Smooth muscle cell of the brain vasculature (primary cell): ENCODE data around the gene WDFY1.

ENCODE experiments used
- DNase-seq: peaks from one replicate; pipeline ENCODE4 v3.0.0-alpha.2; 2012; ENCODE audit warnings: low read depth, low spot score

The WDFY1 gene

GRCh38 chr2:223856584-223856983, 88.6 kb downstream of the WDFY1 start:
- no peak for DNase-seq

GRCh38 chr2:223856021-223856420, 89.1 kb downstream of the WDFY1 start:
- no peak for DNase-seq

GRCh38 chr2:223855426-223855825, 89.7 kb downstream of the WDFY1 start:
- no peak for DNase-seq

- DNase-seq: no peak
Measured at GRCh38 chr2:223854741-223855140, 90.4 kb downstream of the WDFY1 start.

GRCh38 chr2:223853425-223853837, 91.7 kb downstream of the WDFY1 start:
- no peak for DNase-seq

GRCh38 chr2:223852281-223852795, 92.8 kb downstream of the WDFY1 start:
- DNase-seq: no peak

GRCh38 chr2:223847410-223847809, 97.7 kb downstream of the WDFY1 start:
- no peak for DNase-seq

- no peak for DNase-seq
Measured at GRCh38 chr2:223846515-223846914, 98.6 kb downstream of the WDFY1 start.

- no peak for DNase-seq
Measured at GRCh38 chr2:223841436-223842190, 103.5 kb downstream of the WDFY1 start.

- no peak for DNase-seq
Measured at GRCh38 chr2:223837287-223838061, 107.7 kb downstream of the WDFY1 start, which contains the start of gene AP1S3. Gene AP1S3 (minus strand): TSS chr2:223837582. CDS start chr2:223837450, 132 bp downstream.

- no peak for DNase-seq
Measured at GRCh38 chr2:223835701-223836532, 109.2 kb downstream of the WDFY1 start.

- no peak for DNase-seq
Measured at GRCh38 chr2:223834431-223834830, 110.7 kb downstream of the WDFY1 start.

- DNase-seq: no peak
Measured at GRCh38 chr2:223832241-223832903, 112.8 kb downstream of the WDFY1 start.

- no peak for DNase-seq
Measured at GRCh38 chr2:223829128-223829527, 116.0 kb downstream of the WDFY1 start.

GRCh38 chr2:223828314-223828713, 116.8 kb downstream of the WDFY1 start:
- DNase-seq: no peak

GRCh38 chr2:223826995-223827394, 118.1 kb downstream of the WDFY1 start:
- DNase-seq: no peak
